GM12872 (cell line): Measurements from ENCODE around the gene HSF5.

Source experiments
- TF ChIP-seq, protein P1 (sequence below): IDR thresholded peaks from 3 replicates; pipeline ENCODE4 v1.5.1; 2011; ENCODE audit warnings: low read depth, mild to moderate bottlenecking, low read length, moderate library complexity; ENCODE audit not compliant: insufficient read depth

HSF5 gene

GRCh38 chr17:58493506-58493905 is 5.3 kb upstream of the HSF5 start:
- TF ChIP-seq, protein P1, sequence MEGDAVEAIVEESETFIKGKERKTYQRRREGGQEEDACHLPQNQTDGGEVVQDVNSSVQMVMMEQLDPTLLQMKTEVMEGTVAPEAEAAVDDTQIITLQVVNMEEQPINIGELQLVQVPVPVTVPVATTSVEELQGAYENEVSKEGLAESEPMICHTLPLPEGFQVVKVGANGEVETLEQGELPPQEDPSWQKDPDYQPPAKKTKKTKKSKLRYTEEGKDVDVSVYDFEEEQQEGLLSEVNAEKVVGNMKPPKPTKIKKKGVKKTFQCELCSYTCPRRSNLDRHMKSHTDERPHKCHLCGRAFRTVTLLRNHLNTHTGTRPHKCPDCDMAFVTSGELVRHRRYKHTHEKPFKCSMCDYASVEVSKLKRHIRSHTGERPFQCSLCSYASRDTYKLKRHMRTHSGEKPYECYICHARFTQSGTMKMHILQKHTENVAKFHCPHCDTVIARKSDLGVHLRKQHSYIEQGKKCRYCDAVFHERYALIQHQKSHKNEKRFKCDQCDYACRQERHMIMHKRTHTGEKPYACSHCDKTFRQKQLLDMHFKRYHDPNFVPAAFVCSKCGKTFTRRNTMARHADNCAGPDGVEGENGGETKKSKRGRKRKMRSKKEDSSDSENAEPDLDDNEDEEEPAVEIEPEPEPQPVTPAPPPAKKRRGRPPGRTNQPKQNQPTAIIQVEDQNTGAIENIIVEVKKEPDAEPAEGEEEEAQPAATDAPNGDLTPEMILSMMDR = no peak

DNA sequence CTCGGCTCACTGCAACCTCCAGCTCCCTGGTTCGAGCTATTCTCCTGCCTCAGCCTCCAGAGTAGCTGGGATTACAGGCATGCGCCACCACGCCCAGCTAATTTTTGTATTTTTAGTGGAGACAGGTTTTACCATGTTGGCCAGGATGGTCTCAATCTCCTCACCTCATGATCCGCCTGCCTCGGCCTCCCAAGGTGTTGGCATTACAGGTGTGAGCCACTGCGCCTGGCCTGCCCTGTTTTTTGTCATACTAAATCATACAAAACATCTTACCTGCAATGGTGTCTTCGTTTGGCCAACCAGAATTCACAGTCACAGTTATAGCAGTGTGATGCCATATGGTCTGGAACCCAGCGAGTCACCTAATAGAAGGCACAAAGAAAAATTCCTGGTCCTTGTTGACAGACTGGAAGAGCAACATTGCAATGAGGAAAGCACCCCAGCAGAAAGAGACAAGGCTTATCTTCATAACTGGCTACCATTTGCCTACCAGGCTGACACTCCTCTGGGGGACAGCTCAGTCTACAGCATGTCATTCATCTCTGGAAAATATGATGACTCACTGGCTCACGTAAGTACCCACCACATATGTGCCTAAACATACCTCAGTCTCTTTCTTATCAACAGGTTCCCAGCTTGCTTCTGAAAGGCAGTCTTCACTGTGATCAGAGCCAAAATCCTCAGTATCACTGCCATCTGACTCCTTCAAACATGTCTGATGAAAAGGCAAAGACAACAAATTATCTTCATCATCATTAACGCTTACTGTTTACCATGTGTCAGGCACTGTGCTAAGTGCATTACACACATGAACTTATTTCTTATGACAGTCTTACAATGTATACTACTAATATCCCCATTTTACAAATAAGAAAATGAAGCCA is 4.3 kb upstream of the HSF5 start:
- TF ChIP-seq, protein P1 = no peak

- TF ChIP-seq, protein P1 = no peak
Measured at GRCh38 chr17:58491510-58492045, 3.4 kb upstream of the HSF5 start.

GRCh38 chr17:58488428-58488890 is 251 bp upstream of the HSF5 start:
- TF ChIP-seq, protein P1 = no peak

DNA sequence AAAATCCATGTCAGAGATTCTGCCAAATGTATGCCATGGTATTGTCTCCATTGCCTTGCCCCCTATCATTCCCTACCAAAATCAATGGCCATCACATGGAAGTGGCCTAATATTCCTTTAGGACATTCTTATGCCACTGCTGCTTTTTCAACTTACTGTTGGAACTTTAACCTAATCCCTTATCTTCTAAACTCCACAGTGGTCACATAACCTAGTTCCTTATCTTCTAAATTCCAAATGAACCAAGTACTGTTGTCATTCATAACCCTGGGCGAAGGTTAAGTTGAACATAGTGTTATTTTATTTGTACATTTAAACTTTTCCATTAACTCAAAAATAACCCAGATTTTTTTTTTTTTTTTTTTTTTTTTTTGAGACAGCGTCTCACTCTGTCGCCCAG is 3.6 kb downstream of the HSF5 start:
- TF ChIP-seq, protein P1 = no peak

- TF ChIP-seq, protein P1 = no peak
Measured at GRCh38 chr17:58480090-58480489, 8.1 kb downstream of the HSF5 start.

GRCh38 chr17:58476812-58477211 is 11.4 kb downstream of the HSF5 start:
- TF ChIP-seq, protein P1 = no peak
